NCI-H510A treated with DMSO at 0.1 percent for 48 hours (cell line): ENCODE results near the gene GNLY.

Source experiments
- DNase-seq: peaks from one replicate; lab custom pipeline; 2025; lab: John Stamatoyannopoulos, UW

GNLY gene

GRCh38 chr2:85744741-85745601 lies 50.8 kb downstream of the GNLY start:
- no peak for DNase-seq

GRCh38 chr2:85745619-85746018 lies 51.5 kb downstream of the GNLY start:
- no peak for DNase-seq

GRCh38 chr2:85746321-85747004 lies 52.3 kb downstream of the GNLY start:
- DNase-seq = peak; percentile 19

- DNase-seq = no peak
These were observed 53.3 kb downstream of the GNLY start for GRCh38 chr2:85747441-85747840.

GRCh38 chr2:85748039-85748734 lies 54.0 kb downstream of the GNLY start:
- DNase-seq = no peak
